Dedifferentiated amniotic fluid mesenchymal stem cell (primary cell): ENCODE measurements around the gene SEMA4D.

Experiments
- DNase-seq: peaks from one replicate; pipeline ENCODE4 v3.0.0-alpha.2; 2016; ENCODE audit errors: extremely low spot score

Gene SEMA4D

GRCh38 chr9:89446261-89446960 lies 51.5 kb downstream of the SEMA4D start:
- no peak for DNase-seq

GRCh38 chr9:89445801-89446251 lies 52.1 kb downstream of the SEMA4D start:
- DNase-seq = no peak

GRCh38 chr9:89444925-89445765 lies 52.8 kb downstream of the SEMA4D start:
- no peak for DNase-seq

- DNase-seq = no peak
Observed at GRCh38 chr9:89444274-89444673, 53.6 kb downstream of the SEMA4D start.

- no peak for DNase-seq
Observed at GRCh38 chr9:89442981-89443814, 54.7 kb downstream of the SEMA4D start.

- DNase-seq = no peak
Observed at GRCh38 chr9:89442501-89442978, 55.4 kb downstream of the SEMA4D start.

GRCh38 chr9:89441986-89442385 lies 55.9 kb downstream of the SEMA4D start:
- DNase-seq = no peak

- DNase-seq = no peak
Observed at GRCh38 chr9:89441655-89441970, 56.3 kb downstream of the SEMA4D start.

GRCh38 chr9:89440951-89441654 lies 56.8 kb downstream of the SEMA4D start:
- no peak for DNase-seq

- no peak for DNase-seq
Observed at GRCh38 chr9:89440548-89440947, 57.4 kb downstream of the SEMA4D start.

- DNase-seq = no peak
Observed at GRCh38 chr9:89440046-89440445, 57.9 kb downstream of the SEMA4D start.

- no peak for DNase-seq
Observed at GRCh38 chr9:89439571-89439970, 58.3 kb downstream of the SEMA4D start.

- no peak for DNase-seq
Observed at GRCh38 chr9:89438194-89438593, 59.7 kb downstream of the SEMA4D start.

GRCh38 chr9:89437772-89438171 lies 60.1 kb downstream of the SEMA4D start:
- no peak for DNase-seq

- DNase-seq = no peak
Observed at GRCh38 chr9:89436963-89437625, 60.8 kb downstream of the SEMA4D start.

GRCh38 chr9:89436326-89436725 lies 61.6 kb downstream of the SEMA4D start:
- no peak for DNase-seq

- no peak for DNase-seq
Observed at GRCh38 chr9:89435071-89435823, 62.7 kb downstream of the SEMA4D start.

GRCh38 chr9:89434636-89435035 lies 63.3 kb downstream of the SEMA4D start:
- no peak for DNase-seq

- DNase-seq = no peak
Observed at GRCh38 chr9:89433826-89434225, 64.1 kb downstream of the SEMA4D start.

- no peak for DNase-seq
Observed at GRCh38 chr9:89432986-89433530, 64.9 kb downstream of the SEMA4D start.
